Naive thymus-derived CD4-positive, alpha-beta T cell (primary cell): ENCODE results near the gene ETNK2. TPM values are rescaled to one million over a fixed set of nuclear protein-coding genes. Genes with fewer than 3 reads are reported as not detected.
"Not testable (repeated sequence)": the region's sequence is repeated elsewhere in the genome, so short reads cannot be mapped to it uniquely, and the experiment has no call there.

Source experiments
- ATAC-seq: fragments of 150-1000 bp; cut with Tn5 transposase; 2 replicates; pipeline ENCODE4 v1.10.0; 2021; ENCODE audit warnings: mild to moderate bottlenecking, moderate library complexity
- CTCF ChIA-PET: fragments of 350-600 bp; sonication (Branson Sonifier 250); formaldehyde crosslinking; loops from one replicate; lab custom pipeline; 2021; ENCODE audit warnings: antibody characterized with exemption; lab: Charles Lee
- POLR2A ChIA-PET: fragments of 350-600 bp; sonication (Branson Sonifier 250); formaldehyde crosslinking; loops from one replicate; lab custom pipeline; 2021; ENCODE audit warnings: antibody characterized with exemption, inconsistent platforms; lab: Charles Lee
- DNase-seq, 9 donors: peaks; one replicate each; pipeline versions ENCODE4 v3.0.0 to v3.0.0-alpha.2; 2020 to 2022; ENCODE audit warnings: mixed read lengths in 1 of 9
- H3K27ac ChIP-seq: one replicate; pipeline ENCODE4 v1.7.0; 2013; ENCODE audit warnings: mild to moderate bottlenecking, low read depth, low read length, moderate library complexity
- H3K27me3 ChIP-seq, 2 donors: one replicate each; pipeline ENCODE4 v1.7.0; 2013; ENCODE audit warnings: low read length in 2 of 2, mild to moderate bottlenecking in 2 of 2, moderate library complexity in 2 of 2; ENCODE audit not compliant: control insufficient read depth in 2 of 2, insufficient read depth in 2 of 2
- H3K36me3 ChIP-seq, 3 experiments: 1 replicate in 2 of 3; 2 replicates in 1 of 3; pipeline ENCODE4 v1.7.0; 2013; ENCODE audit warnings: low read length in 3 of 3, mild to moderate bottlenecking in 3 of 3, moderate library complexity in 1 of 3; ENCODE audit not compliant: insufficient read depth in 3 of 3, control insufficient read depth in 2 of 3
- H3K4me1 ChIP-seq, 2 donors: one replicate each; pipeline ENCODE4 v1.7.0; 2013; ENCODE audit warnings: low read length in 2 of 2, mild to moderate bottlenecking in 2 of 2, moderate library complexity in 1 of 2; ENCODE audit not compliant: control insufficient read depth in 2 of 2, insufficient read depth in 2 of 2
- H3K4me3 ChIP-seq: 2 replicates; pipeline ENCODE4 v1.7.0; 2013; ENCODE audit warnings: mild to moderate bottlenecking, low read length
- H3K9me3 ChIP-seq, 3 experiments: 1 replicate in 2 of 3; 2 replicates in 1 of 3; pipeline ENCODE4 v1.7.0; 2013; ENCODE audit warnings: low read length in 3 of 3; ENCODE audit not compliant: control insufficient read depth in 2 of 3
- H3K27ac Mint-ChIP-seq, 9 donors: one replicate each; pipeline ENCODE4 v1.8.0; 2020 to 2022; ENCODE audit warnings: mixed read lengths in 9 of 9, mild to moderate bottlenecking in 8 of 9, moderate library complexity in 5 of 9, inconsistent platforms in 2 of 9
- H3K27me3 Mint-ChIP-seq, 5 donors: one replicate each; pipeline ENCODE4 v1.8.0; 2021 to 2022; ENCODE audit warnings: mixed read lengths in 5 of 5, mild to moderate bottlenecking in 1 of 5
- H3K36me3 Mint-ChIP-seq, 5 donors: one replicate each; pipeline ENCODE4 v1.8.0; 2020 to 2022; ENCODE audit warnings: mixed read lengths in 5 of 5, mild to moderate bottlenecking in 3 of 5, inconsistent platforms in 1 of 5
- H3K4me1 Mint-ChIP-seq, 7 donors: one replicate each; pipeline ENCODE4 v1.8.0; 2020 to 2022; ENCODE audit warnings: mixed read lengths in 7 of 7, mild to moderate bottlenecking in 3 of 7, inconsistent platforms in 1 of 7
- H3K4me3 Mint-ChIP-seq, 10 donors: one replicate each; pipeline ENCODE4 v1.8.0; 2020 to 2022; ENCODE audit warnings: mild to moderate bottlenecking in 10 of 10, mixed read lengths in 10 of 10, moderate library complexity in 6 of 10, inconsistent platforms in 2 of 10
- H3K9me3 Mint-ChIP-seq, 11 donors: one replicate each; pipeline ENCODE4 v1.8.0; 2020 to 2022; ENCODE audit warnings: mixed read lengths in 11 of 11, mild to moderate bottlenecking in 4 of 11, inconsistent platforms in 1 of 11, moderate library complexity in 1 of 11
- intact Hi-C, 2 donors: fragments of 100-400 bp; cut with micrococcal nuclease; formaldehyde crosslinking; loops; one replicate each; pipeline ENCODE4 v1.15.1; 2023
- polyA plus RNA-seq, 2 donors: library from polyadenylated mRNA; unstranded; fragments of 300-500 nt; fragmentation: Illumina TruSeq; gene quantifications; one replicate each; pipeline ENCODE4 v1.2.3, GENCODE V29; 2021
- total RNA-seq, 6 experiments: library from RNA in 5 of 6; stranded (reverse) in 5 of 6; gene quantifications; 1 replicate in 5 of 6; 2 replicates in 1 of 6; pipeline ENCODE4 v1.2.3 and lab custom pipeline; 2021 to 2026

ETNK2 gene
- total and polyA plus RNA-seq, 7 experiments from 2014 or later, result 0.17 to 16.9 (median 4.4) TPM

DNA sequence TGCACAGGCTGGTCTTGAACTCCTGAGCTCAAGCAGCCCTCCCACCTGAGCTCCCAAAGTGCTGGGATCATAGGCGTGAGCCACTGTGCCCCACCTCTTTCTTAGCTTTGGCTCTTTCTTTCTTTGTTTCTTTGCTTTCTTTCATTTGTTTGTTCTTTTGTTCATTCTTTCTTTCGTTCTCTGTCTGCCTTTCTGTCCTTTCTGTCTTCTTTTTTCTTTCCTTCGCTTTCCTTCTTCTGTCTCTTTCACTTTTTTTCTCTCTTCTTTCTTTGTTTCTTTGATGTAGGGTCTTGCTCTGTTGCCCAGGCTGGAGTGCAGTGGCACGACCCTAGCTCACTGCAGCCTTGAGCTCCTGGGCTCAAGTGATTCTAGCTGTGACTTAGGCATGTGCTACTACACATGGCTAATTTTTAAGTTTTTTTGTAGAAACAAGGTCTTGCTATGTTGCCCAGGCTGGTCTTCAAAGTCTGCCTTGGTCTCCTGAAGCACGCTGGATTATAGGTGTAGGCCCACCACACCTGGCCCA, 60.0 kb downstream of the ETNK2 start:
- H3K27me3 Mint-ChIP-seq, result peaks cover 0 to 4% (median 0%) of the 10 kb centered on the region in 5 donors
- H3K9me3 Mint-ChIP-seq, result no peaks in the 10 kb centered on the region
- Histone ChIP-seq H3K9me3 (no peaks in the 10 kb centered on the region), H3K27me3 (no peaks in the 10 kb centered on the region), H3K27ac (no peak overlapping the region), H3K4me1 (no peaks in the 10 kb centered on the region), H3K36me3 (no peaks in the 10 kb centered on the region), H3K4me3 (no peak overlapping the region)
- no peak for ATAC-seq
- intact Hi-C loops, result no loop called here
- POLR2A ChIA-PET, result no interaction called here
- no peaks in the 10 kb centered on the region for H3K36me3 Mint-ChIP-seq
- H3K4me1 Mint-ChIP-seq, result peaks cover 0 to 5% (median 0%) of the 10 kb centered on the region in 7 donors
- CTCF ChIA-PET, result no interaction called here
- DNase-seq, result no peak
- no peak overlapping the region for H3K27ac Mint-ChIP-seq
- H3K4me3 Mint-ChIP-seq, result no peak overlapping the region

GRCh38 chr1:204091066-204091465, 60.8 kb downstream of the ETNK2 start:
- intact Hi-C loops, result no loop called here
- no peaks in the 10 kb centered on the region for H3K27me3 ChIP-seq
- Mint-ChIP-seq H3K36me3 (no peaks in the 10 kb centered on the region), H3K4me3 (no peak overlapping the region), H3K27ac (no peak overlapping the region), H3K9me3 (no peaks in the 10 kb centered on the region), H3K4me1 (peaks cover 0 to 4% (median 0%) of the 10 kb centered on the region in 7 donors), H3K27me3 (peaks cover 0 to 4% (median 0%) of the 10 kb centered on the region in 5 donors)
- H3K27ac ChIP-seq, result no peak overlapping the region
- no peaks in the 10 kb centered on the region for H3K4me1 ChIP-seq
- H3K4me3 ChIP-seq, result no peak overlapping the region
- H3K9me3 ChIP-seq, result no peaks in the 10 kb centered on the region
- DNase-seq (no peak), ATAC-seq (no peak)
- H3K36me3 ChIP-seq, result no peaks in the 10 kb centered on the region
- POLR2A ChIA-PET, result no interaction called here
- CTCF ChIA-PET, result no interaction called here

GRCh38 chr1:204090132-204090531, 61.7 kb downstream of the ETNK2 start:
- H3K27ac ChIP-seq, H3K4me1 ChIP-seq, H3K4me1 Mint-ChIP-seq, intact Hi-C loops, H3K36me3 ChIP-seq, H3K9me3 Mint-ChIP-seq, H3K27me3 Mint-ChIP-seq, H3K27ac Mint-ChIP-seq, H3K36me3 Mint-ChIP-seq, H3K4me3 Mint-ChIP-seq, ATAC-seq, H3K4me3 ChIP-seq, H3K9me3 ChIP-seq, POLR2A ChIA-PET, H3K27me3 ChIP-seq, DNase-seq: not testable (repeated sequence)
- CTCF ChIA-PET, result interaction anchor here (0.6 kb wide), 1 partner anchor 13 kb away, joined by 4 read pairs; no protein-coding TSS in a partner anchor

DNA sequence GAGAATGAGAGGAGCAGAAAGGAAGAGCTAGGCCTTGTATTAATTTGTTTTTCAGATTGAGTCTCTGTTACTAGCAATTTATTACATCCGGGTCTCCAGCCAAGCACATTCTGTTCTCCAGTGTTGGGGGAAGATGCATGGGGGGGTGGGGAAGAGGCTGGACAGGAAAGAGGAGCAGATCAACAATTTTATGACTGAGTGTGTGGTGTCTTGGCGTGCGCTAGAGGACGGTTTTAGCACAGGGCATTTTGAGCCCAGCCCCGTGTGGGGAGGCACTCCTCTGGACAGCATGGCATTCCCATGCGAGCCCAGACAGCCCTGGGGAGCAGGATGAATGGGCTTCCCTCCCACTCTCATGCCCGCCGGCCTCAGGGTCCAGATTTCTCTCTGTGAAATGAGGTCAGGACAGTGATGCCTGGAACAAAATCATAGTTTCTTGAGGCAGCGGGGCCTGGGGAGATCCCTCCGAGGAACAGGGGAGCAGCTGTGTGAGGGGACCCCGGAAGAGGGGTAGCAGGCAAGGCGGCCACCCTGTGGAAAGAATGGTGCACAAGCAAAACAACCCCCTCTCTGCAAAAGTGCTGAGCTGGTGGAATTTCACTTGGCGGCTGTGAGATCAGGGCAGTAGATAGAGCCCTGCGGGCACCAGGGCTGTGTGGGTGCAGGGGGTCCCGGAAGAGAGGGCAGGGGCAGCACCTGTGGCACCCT, 62.6 kb downstream of the ETNK2 start:
- no peak overlapping the region for H3K27ac ChIP-seq
- Mint-ChIP-seq H3K4me1 (peaks cover 0 to 4% (median 0%) of the 10 kb centered on the region in 7 donors), H3K27ac (no peak overlapping the region), H3K9me3 (no peaks in the 10 kb centered on the region), H3K4me3 (no peak overlapping the region), H3K36me3 (no peaks in the 10 kb centered on the region), H3K27me3 (peaks cover 0 to 4% (median 0%) of the 10 kb centered on the region in 5 donors)
- H3K4me1 ChIP-seq, result no peaks in the 10 kb centered on the region
- CTCF ChIA-PET, result no interaction called here
- H3K4me3 ChIP-seq, result no peak overlapping the region
- no peak for ATAC-seq
- H3K27me3 ChIP-seq, result no peaks in the 10 kb centered on the region
- no peak for DNase-seq
- no peaks in the 10 kb centered on the region for H3K36me3 ChIP-seq
- intact Hi-C loops, result no loop called here
- POLR2A ChIA-PET, result no interaction called here
- no peaks in the 10 kb centered on the region for H3K9me3 ChIP-seq

DNA sequence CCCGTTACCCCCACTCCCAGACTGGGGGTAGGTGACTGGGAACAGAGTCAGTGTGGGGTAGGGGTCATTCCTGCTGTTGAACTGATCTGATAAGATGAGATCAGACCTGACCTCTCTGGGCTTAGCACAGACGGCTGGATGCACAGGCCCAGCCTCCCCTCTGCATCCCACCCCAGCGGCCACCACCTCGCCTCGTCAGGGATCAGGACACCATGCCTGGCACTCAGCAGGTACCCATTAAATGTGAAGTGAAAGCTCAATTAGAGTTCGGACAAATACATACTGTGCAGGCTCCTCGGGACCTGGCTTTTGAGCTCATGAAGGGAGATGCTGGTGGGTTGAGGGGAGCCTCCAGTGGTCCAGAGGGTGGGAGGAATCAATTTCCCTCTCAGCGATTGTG, 63.2 kb downstream of the ETNK2 start:
- H3K4me1 Mint-ChIP-seq, result peaks cover 0 to 4% (median 0%) of the 10 kb centered on the region in 7 donors
- no peak overlapping the region for H3K27ac ChIP-seq
- H3K9me3 Mint-ChIP-seq, result no peaks in the 10 kb centered on the region
- peaks cover 0 to 7% (median 0%) of the 10 kb centered on the region in 5 donors for H3K27me3 Mint-ChIP-seq
- H3K36me3 Mint-ChIP-seq, result no peaks in the 10 kb centered on the region
- ATAC-seq, result no peak
- ChIA-PET CTCF (no interaction called here), POLR2A (no interaction called here)
- no peak overlapping the region for H3K4me3 Mint-ChIP-seq
- no peak overlapping the region for H3K27ac Mint-ChIP-seq
- no peak overlapping the region for H3K4me3 ChIP-seq
- no peaks in the 10 kb centered on the region for H3K36me3 ChIP-seq
- no peaks in the 10 kb centered on the region for H3K4me1 ChIP-seq
- DNase-seq, result no peak
- H3K9me3 ChIP-seq, result no peaks in the 10 kb centered on the region
- H3K27me3 ChIP-seq, result no peaks in the 10 kb centered on the region
- intact Hi-C loops, result no loop called here

- intact Hi-C loops, result no loop called here
- ATAC-seq (no peak), DNase-seq (no peak)
- ChIA-PET CTCF (no interaction called here), POLR2A (no interaction called here)
- Mint-ChIP-seq H3K36me3 (no peaks in the 10 kb centered on the region), H3K9me3 (no peaks in the 10 kb centered on the region), H3K4me3 (no peak overlapping the region), H3K27ac (peak overlapping the region in 1 of 9 donors; percentile 51), H3K27me3 (peaks cover 0 to 11% (median 0%) of the 10 kb centered on the region in 5 donors), H3K4me1 (peaks cover 0 to 7% (median 0%) of the 10 kb centered on the region in 7 donors)
- H3K36me3 ChIP-seq, result no peaks in the 10 kb centered on the region
- no peak overlapping the region for H3K4me3 ChIP-seq
- no peaks in the 10 kb centered on the region for H3K27me3 ChIP-seq
- H3K9me3 ChIP-seq, result no peaks in the 10 kb centered on the region
- no peaks in the 10 kb centered on the region for H3K4me1 ChIP-seq
- H3K27ac ChIP-seq, result no peak overlapping the region
Measured at GRCh38 chr1:204087893-204088528, 63.8 kb downstream of the ETNK2 start.
